ENCODE data around the gene COQ10A.

COQ10A gene

DNA sequence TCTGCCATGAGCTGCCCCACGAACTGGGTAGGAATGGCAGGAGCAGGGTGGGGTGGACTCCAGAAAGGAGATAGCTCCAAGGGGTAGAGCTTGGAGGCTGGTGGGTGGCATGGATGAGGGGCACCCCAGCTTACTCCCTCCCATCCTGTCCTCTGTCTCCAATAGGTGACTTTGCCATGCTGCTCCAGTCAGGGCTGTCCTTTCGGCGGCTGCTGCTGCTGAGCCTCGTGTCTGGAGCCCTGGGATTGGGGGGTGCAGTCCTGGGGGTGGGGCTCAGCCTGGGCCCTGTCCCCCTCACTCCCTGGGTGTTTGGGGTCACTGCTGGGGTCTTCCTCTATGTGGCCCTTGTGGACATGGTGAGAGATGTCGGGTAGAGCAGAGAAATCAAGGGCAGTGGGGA lies 29.8 kb upstream of the COQ10A start:
- H3K27ac ChIP-seq: no peak overlapping the region
- H3K36me3 ChIP-seq: peaks cover 25% of the 10 kb centered on the region
- TF ChIP-seq, protein P1, sequence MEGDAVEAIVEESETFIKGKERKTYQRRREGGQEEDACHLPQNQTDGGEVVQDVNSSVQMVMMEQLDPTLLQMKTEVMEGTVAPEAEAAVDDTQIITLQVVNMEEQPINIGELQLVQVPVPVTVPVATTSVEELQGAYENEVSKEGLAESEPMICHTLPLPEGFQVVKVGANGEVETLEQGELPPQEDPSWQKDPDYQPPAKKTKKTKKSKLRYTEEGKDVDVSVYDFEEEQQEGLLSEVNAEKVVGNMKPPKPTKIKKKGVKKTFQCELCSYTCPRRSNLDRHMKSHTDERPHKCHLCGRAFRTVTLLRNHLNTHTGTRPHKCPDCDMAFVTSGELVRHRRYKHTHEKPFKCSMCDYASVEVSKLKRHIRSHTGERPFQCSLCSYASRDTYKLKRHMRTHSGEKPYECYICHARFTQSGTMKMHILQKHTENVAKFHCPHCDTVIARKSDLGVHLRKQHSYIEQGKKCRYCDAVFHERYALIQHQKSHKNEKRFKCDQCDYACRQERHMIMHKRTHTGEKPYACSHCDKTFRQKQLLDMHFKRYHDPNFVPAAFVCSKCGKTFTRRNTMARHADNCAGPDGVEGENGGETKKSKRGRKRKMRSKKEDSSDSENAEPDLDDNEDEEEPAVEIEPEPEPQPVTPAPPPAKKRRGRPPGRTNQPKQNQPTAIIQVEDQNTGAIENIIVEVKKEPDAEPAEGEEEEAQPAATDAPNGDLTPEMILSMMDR (IDR thresholded peaks at IDR 0.05; ENCODE audit: low read depth, low read length): no peak
- no peaks in the 10 kb centered on the region for H3K27me3 ChIP-seq (ENCODE audit: insufficient read depth, low read depth, severe bottlenecking)
- no peak for DNase-seq
- no peaks in the 10 kb centered on the region for H3K9me3 ChIP-seq (ENCODE audit: severe bottlenecking)
- H3K4me3 ChIP-seq (ENCODE audit: low read depth, low read length): no peak overlapping the region

- peaks cover 28% of the 10 kb centered on the region for H3K36me3 ChIP-seq
Measured at GRCh38 chr12:56237552-56237951, 29.2 kb upstream of the COQ10A start.

GRCh38 chr12:56241424-56242303 lies 25.1 kb upstream of the COQ10A start:
- H3K9me3 ChIP-seq (ENCODE audit: severe bottlenecking): no peaks in the 10 kb centered on the region
- no peak for DNase-seq
- H3K27me3 ChIP-seq (ENCODE audit: insufficient read depth, low read depth, severe bottlenecking): no peaks in the 10 kb centered on the region
- H3K27ac ChIP-seq: no peak overlapping the region
- peaks cover 63% of the 10 kb centered on the region for H3K36me3 ChIP-seq
- TF ChIP-seq, protein P1 (IDR thresholded peaks at IDR 0.05; ENCODE audit: low read depth, low read length): no peak
- H3K4me3 ChIP-seq (ENCODE audit: low read depth, low read length): no peak overlapping the region

More at GRCh38 chr12:56237552-56237951, 29.2 kb upstream of the COQ10A start:
- H3K9me3 ChIP-seq (ENCODE audit: severe bottlenecking): no peaks in the 10 kb centered on the region
- no peak overlapping the region for H3K27ac ChIP-seq
- H3K4me3 ChIP-seq (ENCODE audit: low read depth, low read length): no peak overlapping the region
- DNase-seq: no peak
- H3K27me3 ChIP-seq (ENCODE audit: insufficient read depth, low read depth, severe bottlenecking): no peaks in the 10 kb centered on the region
- TF ChIP-seq, protein P1 (IDR thresholded peaks at IDR 0.05; ENCODE audit: low read depth, low read length): no peak

- no peak overlapping the region for H3K27ac ChIP-seq
- H3K36me3 ChIP-seq: peaks cover 73% of the 10 kb centered on the region
- no peaks in the 10 kb centered on the region for H3K27me3 ChIP-seq (ENCODE audit: insufficient read depth, low read depth, severe bottlenecking)
- TF ChIP-seq, protein P1 (IDR thresholded peaks at IDR 0.05; ENCODE audit: low read depth, low read length): no peak
- H3K4me3 ChIP-seq (ENCODE audit: low read depth, low read length): no peak overlapping the region
- no peak for DNase-seq
- H3K9me3 ChIP-seq (ENCODE audit: severe bottlenecking): no peaks in the 10 kb centered on the region
Measured at GRCh38 chr12:56242986-56243385, 23.8 kb upstream of the COQ10A start.

GRCh38 chr12:56243731-56244181 lies 23.0 kb upstream of the COQ10A start:
- Histone ChIP-seq H3K9me3 (ENCODE audit: severe bottlenecking) (no peaks in the 10 kb centered on the region), H3K27me3 (ENCODE audit: insufficient read depth, low read depth, severe bottlenecking) (no peaks in the 10 kb centered on the region), H3K36me3 (peaks cover 79% of the 10 kb centered on the region), H3K4me3 (ENCODE audit: low read depth, low read length) (no peak overlapping the region), H3K27ac (no peak overlapping the region)
- TF ChIP-seq, protein P1 (IDR thresholded peaks at IDR 0.05; ENCODE audit: low read depth, low read length): no peak
- DNase-seq: no peak
